ENCODE results near the gene APELA.
A peak's percentile ranks its signal among the peaks of the same experiment; 100 is the strongest.
"Not testable (repeated sequence)": the region's sequence is repeated elsewhere in the genome, so short reads cannot be mapped to it uniquely, and the experiment has no call there.

The APELA gene

GRCh38 chr4:164927101-164927500 lies 50.1 kb downstream of the APELA start:
- DNase-seq: not testable (repeated sequence)

- no peak for DNase-seq
These were observed 53.7 kb downstream of the APELA start for GRCh38 chr4:164930647-164931046.

GRCh38 chr4:164931551-164932324 lies 54.8 kb downstream of the APELA start:
- DNase-seq: no peak

GRCh38 chr4:164933244-164933643 lies 56.3 kb downstream of the APELA start:
- no peak for DNase-seq

- peak; percentile 44 for DNase-seq
These were observed 58.4 kb downstream of the APELA start for GRCh38 chr4:164935363-164935762.

- DNase-seq: not testable (repeated sequence)
These were observed 59.1 kb downstream of the APELA start for GRCh38 chr4:164935865-164936606.

- peak; percentile 3 for DNase-seq
These were observed 60.7 kb downstream of the APELA start for GRCh38 chr4:164937576-164938270.

GRCh38 chr4:164943192-164943591 lies 66.2 kb downstream of the APELA start:
- DNase-seq: no peak

- no peak for DNase-seq
These were observed 68.2 kb downstream of the APELA start for GRCh38 chr4:164945146-164945545.

GRCh38 chr4:164946810-164947209 lies 69.8 kb downstream of the APELA start:
- DNase-seq: no peak

Measured in NCI-H1105 treated with DMSO at 0.1 percent for 48 hours (cell line).